HCT116 (cell line): ENCODE data around the gene LRSAM1. TPM values are rescaled to one million over a fixed set of nuclear protein-coding genes. Genes with fewer than 3 reads are reported as not detected.

Experiments used
- ATAC-seq: fragments of 200-7000 bp; cut with Tn5 transposase; 2 replicates; pipeline ENCODE4 v1.9.1; 2020; ENCODE audit warnings: mild to moderate bottlenecking, moderate library complexity
- BruUV-seq: library from RNA; stranded (reverse); fragments of 400-500 nt; replicated peaks from 2 replicates; lab custom pipeline; 2021; lab: Mats Ljungman, UMichigan
- CTCF ChIA-PET: fragments of 300-600 bp; sonication (Branson Sonifier 250); formaldehyde crosslinking; loops from one replicate; lab custom pipeline; 2021; ENCODE audit warnings: antibody characterized with exemption; lab: Charles Lee
- POLR2A ChIA-PET: fragments of 300-600, 350-600 bp; sonication (Branson Sonifier 250); formaldehyde crosslinking; loops from one replicate; lab custom pipeline; 2021; ENCODE audit warnings: antibody characterized with exemption; lab: Charles Lee
- RAD21 ChIA-PET, 2 experiments: fragments of 300-600 bp; sonication (Branson Sonifier 250); formaldehyde crosslinking; loops; one replicate each; lab custom pipeline; 2023; ENCODE audit warnings: low total read pairs in 2 of 2; ENCODE audit not compliant: uncharacterized antibody in 2 of 2, unreplicated experiment in 2 of 2, low non-redundant PET in 1 of 2; lab: Charles Lee
- DNase-seq: peaks from one replicate; pipeline ENCODE4 v3.0.0-alpha.2; 2010; ENCODE audit warnings: low read depth, low spot score
- H2AFZ ChIP-seq: fragments of 200-600 bp; shearing (Covaris generic), sonication (generic); 2 replicates; pipeline ENCODE4 v1.6.1; 2017; ENCODE audit warnings: low read depth, mixed run types, mixed read lengths, antibody characterized with exemption, low read length; ENCODE audit not compliant: poor library complexity, severe bottlenecking
- H3K27ac ChIP-seq: 2 replicates; pipeline ENCODE4 v1.5.1; 2012; ENCODE audit warnings: low read depth, low read length
- H3K27me3 ChIP-seq: fragments of 200-600 bp; sonication (generic); 2 replicates; pipeline ENCODE4 v1.6.1; 2016; ENCODE audit warnings: mixed run types, low read length, mixed read lengths; ENCODE audit not compliant: insufficient read depth
- H3K36me3 ChIP-seq, 2 experiments: fragments of 200-500 bp in 1 of 2; fragments of 200-600 bp in 1 of 2; sonication (Bioruptor generic) in 1 of 2; sonication (generic) in 1 of 2; 2 replicates each; pipeline versions ENCODE4 v1.5.1 to v1.6.1; 2014 to 2016; ENCODE audit warnings: low read length in 2 of 2, inconsistent platforms in 1 of 2, mixed read lengths in 1 of 2, mixed run types in 1 of 2; ENCODE audit not compliant: insufficient read depth in 2 of 2, control insufficient read depth in 1 of 2
- H3K4me1 ChIP-seq, 2 experiments: fragments of 200-600 bp in 1 of 2; sonication (generic) in 1 of 2; 2 replicates each; pipeline versions ENCODE4 v1.5.1 to v1.6.1; 2012 to 2017; ENCODE audit warnings: low read length in 2 of 2, inconsistent platforms in 1 of 2, mild to moderate bottlenecking in 1 of 2, mixed read lengths in 1 of 2, mixed run types in 1 of 2, moderate library complexity in 1 of 2; ENCODE audit not compliant: insufficient read depth in 2 of 2, control insufficient read depth in 1 of 2
- H3K4me2 ChIP-seq: fragments of 200-600 bp; sonication (generic); 2 replicates; pipeline ENCODE4 v1.6.1; 2017; ENCODE audit warnings: mixed run types, low read length, mixed read lengths
- H3K4me3 ChIP-seq, 2 experiments: fragments of 200-600 bp in 1 of 2; sonication (generic) in 1 of 2; replicated peaks in 1 of 2; 2 replicates each; pipeline ENCODE4 v1.5.1; 2011 to 2016; ENCODE audit warnings: low read length in 2 of 2, control low read depth in 1 of 2, low read depth in 1 of 2, mild to moderate bottlenecking in 1 of 2, mixed read lengths in 1 of 2, mixed run types in 1 of 2
- H3K79me2 ChIP-seq: fragments of 200-600 bp; sonication (generic); 2 replicates; pipeline ENCODE4 v1.6.1; 2017; ENCODE audit warnings: mild to moderate bottlenecking, mixed run types, low read length, moderate library complexity, mixed read lengths; ENCODE audit not compliant: insufficient read depth
- H3K9ac ChIP-seq: fragments of 200-600 bp; sonication (generic); 2 replicates; pipeline ENCODE4 v1.6.1; 2016; ENCODE audit warnings: low read length, mixed read lengths
- H3K9me2 ChIP-seq: fragments of 200-600 bp; sonication (generic), shearing (Covaris generic); 2 replicates; pipeline ENCODE4 v1.6.1; 2017; ENCODE audit warnings: mixed run types, mild to moderate bottlenecking, moderate library complexity; ENCODE audit not compliant: insufficient read depth
- H3K9me3 ChIP-seq, 2 experiments: fragments of 200-500 bp in 1 of 2; fragments of 200-600 bp in 1 of 2; sonication (Bioruptor generic) in 1 of 2; sonication (generic) in 1 of 2; 2 replicates each; pipeline ENCODE4 v1.6.1; 2014 to 2017; ENCODE audit warnings: low read length in 2 of 2, mixed read lengths in 2 of 2, inconsistent platforms in 1 of 2, low read depth in 1 of 2, mild to moderate bottlenecking in 1 of 2, mixed run types in 1 of 2, moderate library complexity in 1 of 2; ENCODE audit not compliant: control insufficient read depth in 1 of 2, insufficient read depth in 1 of 2
- H4K20me1 ChIP-seq: fragments of 200-600 bp; sonication (generic), shearing (Covaris generic); 2 replicates; pipeline ENCODE4 v1.6.1; 2017; ENCODE audit warnings: mixed run types, mild to moderate bottlenecking, moderate library complexity; ENCODE audit not compliant: insufficient read depth
- CEBPB ChIP-seq: IDR thresholded peaks from 2 replicates; pipeline ENCODE4 v1.6.1; 2012; ENCODE audit warnings: low read depth
- EGR1 ChIP-seq: IDR thresholded peaks from 2 replicates; pipeline ENCODE4 v1.6.1; 2012; ENCODE audit warnings: low read depth
- FOSL1 ChIP-seq: IDR thresholded peaks from 2 replicates; pipeline ENCODE4 v1.6.1; 2012; ENCODE audit warnings: low read depth
- POLR2AphosphoS5 ChIP-seq: IDR thresholded peaks from 2 replicates; pipeline ENCODE4 v1.6.1; 2011; ENCODE audit warnings: mild to moderate bottlenecking, low read depth, low read length, moderate library complexity
- RAD21 ChIP-seq: IDR thresholded peaks from 2 replicates; pipeline ENCODE4 v1.6.1; 2012; ENCODE audit warnings: low read depth, mild to moderate bottlenecking
- SIN3A ChIP-seq: IDR thresholded peaks from 2 replicates; pipeline ENCODE4 v1.6.1; 2012; ENCODE audit warnings: low read depth
- SRF ChIP-seq: IDR thresholded peaks from 2 replicates; pipeline ENCODE4 v1.6.1; 2012; ENCODE audit warnings: low read depth
- TCF7L2 ChIP-seq: IDR thresholded peaks from 2 replicates; pipeline ENCODE4 v1.7.0; 2011; ENCODE audit warnings: borderline replicate concordance, inconsistent platforms; ENCODE audit not compliant: insufficient read depth, insufficient read length; ENCODE audit errors: extremely low read depth
- YY1 ChIP-seq: IDR thresholded peaks from 2 replicates; pipeline ENCODE4 v1.6.1; 2011; ENCODE audit warnings: low read length, low read depth, moderate library complexity, mild to moderate bottlenecking; ENCODE audit not compliant: insufficient replicate concordance; ENCODE audit errors: extremely low read depth
- ZNF274 ChIP-seq: fragments of 200-500 bp; sonication (Bioruptor generic); IDR thresholded peaks from 2 replicates; pipeline ENCODE4 v1.6.1; 2014; ENCODE audit warnings: mild to moderate bottlenecking, low read depth, low read length, inconsistent platforms
- intact Hi-C: fragments of 100-400 bp; cut with micrococcal nuclease; formaldehyde crosslinking; loops from 2 replicates; pipeline ENCODE4 v1.10.0; 2022
- total RNA-seq: library from RNA; stranded (reverse); gene quantifications from one replicate; pipeline ENCODE4 v1.2.1, GENCODE V29; 2021; ENCODE audit not compliant: unreplicated experiment
- TF ChIP-seq, protein P1 (sequence below): IDR thresholded peaks from 2 replicates; pipeline ENCODE4 v1.6.1; 2011; ENCODE audit warnings: mild to moderate bottlenecking, low read length, moderate library complexity; ENCODE audit not compliant: insufficient replicate concordance; ENCODE audit errors: extremely low read depth
- TF ChIP-seq, protein P2 (sequence below): IDR thresholded peaks from 2 replicates; pipeline ENCODE4 v1.6.1; 2012; ENCODE audit warnings: low read depth
- TF ChIP-seq, protein P3 (sequence below): IDR thresholded peaks from 2 replicates; pipeline ENCODE4 v1.6.1; 2012

LRSAM1 gene
- total RNA-seq, 1 experiment from 2014 or later: 25.9 TPM

DNA sequence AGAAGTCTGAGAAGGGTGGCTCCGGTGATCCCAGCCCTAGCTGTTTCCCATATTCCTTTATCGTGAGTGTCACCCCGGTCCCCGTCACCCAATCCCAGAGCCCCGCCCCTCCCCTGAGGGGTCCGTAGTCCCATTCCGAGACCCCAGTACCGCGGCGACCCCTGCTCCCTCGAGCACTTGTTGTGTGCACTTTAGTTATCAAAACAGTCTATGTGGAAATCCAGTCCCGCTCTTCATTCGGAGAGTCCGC is 223 bp downstream of the LRSAM1 start (continued):
- TF ChIP-seq, protein P1, sequence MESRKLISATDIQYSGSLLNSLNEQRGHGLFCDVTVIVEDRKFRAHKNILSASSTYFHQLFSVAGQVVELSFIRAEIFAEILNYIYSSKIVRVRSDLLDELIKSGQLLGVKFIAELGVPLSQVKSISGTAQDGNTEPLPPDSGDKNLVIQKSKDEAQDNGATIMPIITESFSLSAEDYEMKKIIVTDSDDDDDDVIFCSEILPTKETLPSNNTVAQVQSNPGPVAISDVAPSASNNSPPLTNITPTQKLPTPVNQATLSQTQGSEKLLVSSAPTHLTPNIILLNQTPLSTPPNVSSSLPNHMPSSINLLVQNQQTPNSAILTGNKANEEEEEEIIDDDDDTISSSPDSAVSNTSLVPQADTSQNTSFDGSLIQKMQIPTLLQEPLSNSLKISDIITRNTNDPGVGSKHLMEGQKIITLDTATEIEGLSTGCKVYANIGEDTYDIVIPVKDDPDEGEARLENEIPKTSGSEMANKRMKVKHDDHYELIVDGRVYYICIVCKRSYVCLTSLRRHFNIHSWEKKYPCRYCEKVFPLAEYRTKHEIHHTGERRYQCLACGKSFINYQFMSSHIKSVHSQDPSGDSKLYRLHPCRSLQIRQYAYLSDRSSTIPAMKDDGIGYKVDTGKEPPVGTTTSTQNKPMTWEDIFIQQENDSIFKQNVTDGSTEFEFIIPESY: no peak
- no peak for TF ChIP-seq ZNF274
- no peak for TF ChIP-seq FOSL1
- TF ChIP-seq CEBPB: no peak
- no peak for TF ChIP-seq POLR2AphosphoS5

DNA sequence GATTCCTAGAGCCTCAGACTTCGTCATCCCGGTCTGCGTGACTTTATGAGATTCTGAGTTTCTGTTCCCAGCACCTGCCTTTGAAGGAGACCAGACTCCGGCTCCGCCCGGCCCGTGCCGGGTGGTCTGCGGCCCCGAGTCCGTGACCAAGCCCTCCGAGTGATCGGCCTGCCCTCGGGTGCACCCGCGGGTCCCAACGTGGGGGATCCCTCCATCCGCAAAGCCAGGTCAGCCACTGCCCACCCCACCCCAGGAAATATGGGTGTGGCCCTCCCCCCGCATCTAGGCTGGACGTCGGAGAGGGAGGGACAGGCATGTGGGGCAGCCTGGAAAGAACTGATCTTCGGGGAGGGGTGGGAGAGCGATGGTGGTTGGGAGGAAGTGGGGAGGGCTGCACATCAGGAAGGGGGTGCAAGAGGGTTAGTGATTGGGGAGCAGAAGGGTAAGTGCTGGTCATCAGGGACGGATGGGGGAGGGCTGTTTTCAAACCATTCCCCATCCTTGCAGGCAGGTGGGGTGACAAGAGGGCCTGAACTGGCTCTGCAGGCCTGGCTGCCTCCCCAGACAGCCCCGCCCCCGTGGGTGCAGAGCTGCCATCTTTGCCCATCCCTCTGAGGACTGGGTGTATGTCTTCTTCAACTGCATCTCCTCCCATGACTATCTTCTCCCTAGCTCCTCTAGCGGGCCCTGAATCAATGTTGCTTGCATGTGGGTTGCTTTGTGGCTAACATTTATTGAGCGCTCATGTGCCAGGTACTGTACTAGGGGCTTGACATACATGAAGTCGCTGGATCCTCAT is 747 bp downstream of the LRSAM1 start:
- intact Hi-C loops: loop anchor here (5.0 kb wide), 1 partner anchor 135 kb away; no protein-coding TSS in a partner anchor
- H3K9me2 ChIP-seq: no peaks in the 10 kb centered on the region
- no peak for DNase-seq
- BruUV-seq: TSS peak; percentile 58
- ATAC-seq: peak; percentile 64
- H3K79me2 ChIP-seq: peaks cover 41% of the 10 kb centered on the region
- TF ChIP-seq SIN3A (no peak), SRF (no peak), POLR2AphosphoS5 (no peak), EGR1 (no peak), CEBPB (no peak), YY1 (peak; percentile 67), RAD21 (no peak), TCF7L2 (peak; percentile 11)
- TF ChIP-seq, protein P2, sequence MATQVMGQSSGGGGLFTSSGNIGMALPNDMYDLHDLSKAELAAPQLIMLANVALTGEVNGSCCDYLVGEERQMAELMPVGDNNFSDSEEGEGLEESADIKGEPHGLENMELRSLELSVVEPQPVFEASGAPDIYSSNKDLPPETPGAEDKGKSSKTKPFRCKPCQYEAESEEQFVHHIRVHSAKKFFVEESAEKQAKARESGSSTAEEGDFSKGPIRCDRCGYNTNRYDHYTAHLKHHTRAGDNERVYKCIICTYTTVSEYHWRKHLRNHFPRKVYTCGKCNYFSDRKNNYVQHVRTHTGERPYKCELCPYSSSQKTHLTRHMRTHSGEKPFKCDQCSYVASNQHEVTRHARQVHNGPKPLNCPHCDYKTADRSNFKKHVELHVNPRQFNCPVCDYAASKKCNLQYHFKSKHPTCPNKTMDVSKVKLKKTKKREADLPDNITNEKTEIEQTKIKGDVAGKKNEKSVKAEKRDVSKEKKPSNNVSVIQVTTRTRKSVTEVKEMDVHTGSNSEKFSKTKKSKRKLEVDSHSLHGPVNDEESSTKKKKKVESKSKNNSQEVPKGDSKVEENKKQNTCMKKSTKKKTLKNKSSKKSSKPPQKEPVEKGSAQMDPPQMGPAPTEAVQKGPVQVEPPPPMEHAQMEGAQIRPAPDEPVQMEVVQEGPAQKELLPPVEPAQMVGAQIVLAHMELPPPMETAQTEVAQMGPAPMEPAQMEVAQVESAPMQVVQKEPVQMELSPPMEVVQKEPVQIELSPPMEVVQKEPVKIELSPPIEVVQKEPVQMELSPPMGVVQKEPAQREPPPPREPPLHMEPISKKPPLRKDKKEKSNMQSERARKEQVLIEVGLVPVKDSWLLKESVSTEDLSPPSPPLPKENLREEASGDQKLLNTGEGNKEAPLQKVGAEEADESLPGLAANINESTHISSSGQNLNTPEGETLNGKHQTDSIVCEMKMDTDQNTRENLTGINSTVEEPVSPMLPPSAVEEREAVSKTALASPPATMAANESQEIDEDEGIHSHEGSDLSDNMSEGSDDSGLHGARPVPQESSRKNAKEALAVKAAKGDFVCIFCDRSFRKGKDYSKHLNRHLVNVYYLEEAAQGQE: no peak
- TF ChIP-seq, protein P1: peak; percentile 11
- TF ChIP-seq, protein P3, sequence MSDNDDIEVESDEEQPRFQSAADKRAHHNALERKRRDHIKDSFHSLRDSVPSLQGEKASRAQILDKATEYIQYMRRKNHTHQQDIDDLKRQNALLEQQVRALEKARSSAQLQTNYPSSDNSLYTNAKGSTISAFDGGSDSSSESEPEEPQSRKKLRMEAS: no peak
- H3K36me3 ChIP-seq: peaks cover 26 to 44% of the 10 kb centered on the region in 2 experiments
- H3K27me3 ChIP-seq: no peaks in the 10 kb centered on the region
- peak overlapping the region; percentile 90 for H3K4me2 ChIP-seq
- H3K9me3 ChIP-seq: no peaks in the 10 kb centered on the region
- peak overlapping the region; percentile 87 to 98 for H3K4me3 ChIP-seq
- ChIA-PET CTCF (interaction anchor here (1.0 to 1.3 kb wide), 2 partner anchors 237 to 247 kb away, joined by 3 read pairs; no protein-coding TSS in a partner anchor), RAD21 (no interaction called here), POLR2A (interaction anchor here (0.8 to 2.4 kb wide), 3 partner anchors 14 to 238 kb away, joined by 3 to 5 read pairs (median 4); no protein-coding TSS in a partner anchor)
- H3K27ac ChIP-seq: peak overlapping the region; percentile 97
- H2AFZ ChIP-seq: peak overlapping the region; percentile 13
- peaks cover 11 to 46% of the 10 kb centered on the region in 2 experiments for H3K4me1 ChIP-seq
- H3K9ac ChIP-seq: peak overlapping the region; percentile 99
- peaks cover 29% of the 10 kb centered on the region for H4K20me1 ChIP-seq
